HG03280 (cell line): Measurements from ENCODE around the gene COL18A1.
"Not testable (repeated sequence)": the region's sequence is repeated elsewhere in the genome, so short reads cannot be mapped to it uniquely, and the experiment has no call there.

ENCODE experiments used
- ATAC-seq: cut with Tn5 transposase; IDR thresholded peaks from one replicate; pipeline ENCODE4 v1.9.1; 2021; ENCODE audit warnings: mild to moderate bottlenecking, moderate library complexity; ENCODE audit not compliant: unreplicated experiment

The COL18A1 gene

DNA sequence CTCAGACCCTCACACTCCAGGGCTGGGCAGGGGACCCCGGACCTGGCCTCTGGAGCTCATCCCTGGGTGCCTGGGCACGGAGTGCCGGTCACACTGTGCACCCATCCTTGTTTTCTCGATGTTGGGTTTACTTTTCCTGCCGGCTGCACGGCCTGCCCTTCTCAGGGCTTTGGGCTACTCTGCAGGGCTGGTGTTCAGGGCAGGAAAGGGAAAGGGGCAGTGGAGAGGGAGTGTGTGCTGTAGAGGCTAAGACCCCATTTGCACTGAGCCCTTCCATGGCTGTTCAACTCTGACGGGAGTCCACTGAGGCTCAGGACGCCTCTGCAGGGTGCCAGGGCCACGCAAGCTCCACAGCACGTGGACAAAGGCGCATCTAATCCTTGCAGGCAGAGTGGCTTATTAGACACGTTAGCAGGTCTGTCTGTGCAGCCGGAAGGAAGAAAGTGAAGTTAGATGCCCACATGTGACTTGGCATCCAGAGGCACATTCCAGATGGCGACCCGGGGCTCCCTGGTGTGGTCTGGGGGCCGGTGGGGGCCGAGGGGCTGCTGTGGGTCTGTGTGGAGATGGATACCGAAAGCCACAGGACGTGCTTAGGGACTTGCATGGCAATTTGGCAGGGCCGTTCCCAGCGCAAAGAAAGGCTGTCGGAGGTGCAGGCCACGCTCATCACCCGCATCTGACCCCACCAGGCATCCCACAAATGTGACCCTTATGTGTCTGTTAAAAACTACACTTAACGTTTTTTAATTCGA is 33.6 kb downstream of the COL18A1 start:
- no peak for ATAC-seq

DNA sequence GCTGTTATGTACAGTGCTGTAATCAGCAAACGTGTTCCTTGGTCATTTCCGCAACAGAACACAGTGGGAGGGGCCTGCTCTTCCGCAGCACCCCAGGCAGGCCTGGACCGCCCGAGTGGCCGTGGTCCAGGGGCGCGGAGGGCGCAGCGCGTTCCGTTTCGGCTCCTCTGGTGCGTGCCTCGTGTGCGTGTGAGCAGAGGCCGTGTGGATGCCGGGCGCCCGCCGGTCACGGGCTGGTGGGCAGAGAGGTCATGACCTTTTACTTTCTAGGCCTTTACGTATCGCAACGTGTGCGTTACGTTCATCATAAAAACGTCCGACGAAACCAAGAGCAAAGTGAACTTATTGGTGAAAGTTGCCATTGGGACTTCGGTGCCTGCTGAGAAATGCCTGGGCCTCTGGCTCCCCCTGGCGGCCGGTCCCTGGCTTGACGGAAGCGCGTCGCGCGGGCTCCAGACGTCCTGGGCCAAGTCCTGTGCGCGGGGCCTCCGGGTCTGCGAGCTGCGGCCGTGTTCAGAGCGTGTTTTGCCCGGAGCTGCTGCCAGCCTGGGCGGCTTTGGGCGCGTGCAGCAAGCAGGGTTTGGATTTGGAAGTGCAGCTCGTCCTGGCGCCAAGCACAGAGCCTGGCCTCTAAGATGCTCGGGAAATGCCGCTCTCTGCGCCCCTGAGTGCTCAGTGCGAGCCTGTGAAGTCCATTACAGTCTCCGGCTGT is 34.4 kb downstream of the COL18A1 start:
- ATAC-seq: no peak

DNA sequence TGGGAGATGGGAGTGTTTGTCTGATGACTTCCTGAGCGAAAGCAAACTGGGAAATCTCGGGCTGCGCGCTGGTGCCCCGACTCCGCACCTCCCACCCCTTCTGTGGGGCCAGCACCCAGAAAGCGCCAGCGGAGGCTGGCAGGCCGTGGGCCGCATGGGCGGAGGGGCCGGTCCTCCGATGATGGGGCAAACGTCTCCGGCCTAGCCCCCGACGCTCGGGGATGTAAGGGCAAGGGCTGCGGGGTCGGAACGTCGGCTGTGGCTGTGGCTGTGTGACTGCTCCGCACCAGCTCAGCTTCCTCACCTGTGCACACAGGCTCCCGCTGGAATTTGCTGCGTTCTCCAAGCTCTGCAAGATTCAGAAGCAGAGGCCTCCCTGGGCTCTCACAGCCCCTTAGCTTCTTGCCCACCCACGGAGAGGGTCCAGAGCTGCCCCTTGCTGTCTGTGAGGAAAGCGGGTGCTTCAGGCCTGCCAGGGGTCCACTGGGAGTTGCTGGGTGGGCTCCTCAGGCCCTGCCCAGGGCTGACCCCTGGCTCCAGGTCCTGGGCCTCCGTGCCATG is 35.0 kb downstream of the COL18A1 start:
- ATAC-seq: no peak

DNA sequence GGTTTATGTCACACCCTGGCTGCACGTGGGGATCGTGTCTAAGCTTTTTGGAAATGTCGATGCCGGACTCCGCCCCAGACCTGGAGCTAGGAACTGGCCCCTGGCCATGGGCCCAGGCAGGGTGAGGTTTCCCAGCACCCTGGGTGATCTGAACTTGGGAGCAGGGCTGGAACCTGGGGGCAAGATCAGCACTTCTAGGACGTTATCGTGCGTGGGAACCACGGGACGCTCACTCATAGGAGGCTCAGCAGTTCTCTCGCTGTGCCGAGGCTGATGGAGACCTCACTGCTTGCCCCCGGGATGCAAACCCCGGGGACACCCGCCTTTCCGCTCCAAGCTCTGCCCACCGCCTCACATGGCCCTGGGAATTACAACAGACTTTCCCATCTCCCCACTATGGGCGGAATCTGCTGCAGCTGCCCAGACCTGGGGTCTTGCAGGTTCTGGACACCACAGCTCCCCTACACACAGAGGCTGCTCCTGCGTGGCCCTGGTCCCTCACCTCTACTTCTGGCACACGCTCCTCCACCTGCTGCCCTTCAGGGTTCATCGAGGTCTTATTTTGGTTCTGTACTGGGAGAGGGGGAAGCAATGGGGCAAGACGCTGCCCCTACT is 35.9 kb downstream of the COL18A1 start:
- ATAC-seq: no peak

DNA sequence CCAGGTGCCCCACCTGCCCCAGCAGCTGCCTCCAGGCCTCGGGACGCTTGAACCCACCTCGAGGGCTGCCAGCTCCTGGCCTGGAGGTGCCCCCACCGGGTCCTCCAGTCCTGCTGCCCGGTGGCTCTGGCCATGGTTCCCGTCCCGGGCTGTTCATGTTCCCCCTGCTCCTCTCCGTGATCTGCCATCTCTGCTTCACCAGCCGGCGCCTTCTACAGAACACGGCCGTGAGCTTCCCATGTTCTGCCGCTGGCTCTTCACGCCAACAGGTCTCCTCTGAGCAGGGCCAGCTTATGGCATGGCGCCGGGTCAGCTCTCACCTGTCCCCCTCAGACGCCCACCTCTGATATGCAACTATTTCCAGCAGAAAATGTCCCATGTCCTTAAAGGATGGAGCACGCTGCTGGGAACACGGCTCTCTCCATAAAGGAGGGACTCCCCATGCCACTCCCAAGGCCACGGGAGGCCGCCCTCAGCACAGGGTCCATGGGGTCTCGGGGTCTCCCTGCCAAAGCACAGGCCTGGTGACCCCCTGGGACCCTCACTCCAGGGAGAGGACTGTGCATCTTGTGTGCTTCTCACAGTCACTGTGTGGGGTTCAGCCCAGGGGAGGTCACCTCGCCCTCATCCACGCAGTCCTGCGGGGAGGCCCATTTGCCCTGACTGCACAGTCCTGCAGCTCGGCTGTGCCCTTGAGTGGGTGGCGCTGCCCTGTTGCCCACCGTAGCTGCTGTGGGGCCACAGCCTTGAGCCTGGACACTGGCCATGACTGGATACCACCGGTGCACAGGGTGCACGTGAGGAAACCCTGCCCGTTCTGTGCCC is 36.7 kb downstream of the COL18A1 start:
- no peak for ATAC-seq

DNA sequence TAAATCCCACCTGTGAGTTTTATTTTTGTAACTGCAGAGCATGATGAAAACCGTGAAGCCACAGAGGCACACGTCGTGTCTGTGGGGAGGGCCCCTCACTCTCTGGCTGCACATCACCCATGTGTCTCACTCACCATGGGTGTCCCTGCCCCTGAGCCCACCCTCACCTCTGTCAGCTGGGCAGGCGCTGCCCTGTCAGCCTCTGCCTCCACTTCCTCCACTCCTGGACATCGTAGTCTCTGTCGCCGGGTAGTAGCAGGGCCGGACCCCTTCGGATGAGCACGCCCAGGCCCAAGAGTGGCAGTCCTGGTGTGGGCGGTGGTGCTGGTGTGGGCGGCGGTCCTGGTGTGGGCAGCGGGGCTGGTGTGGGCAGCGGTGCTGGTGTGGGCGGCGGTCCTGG is 37.3 kb downstream of the COL18A1 start:
- no peak for ATAC-seq

DNA sequence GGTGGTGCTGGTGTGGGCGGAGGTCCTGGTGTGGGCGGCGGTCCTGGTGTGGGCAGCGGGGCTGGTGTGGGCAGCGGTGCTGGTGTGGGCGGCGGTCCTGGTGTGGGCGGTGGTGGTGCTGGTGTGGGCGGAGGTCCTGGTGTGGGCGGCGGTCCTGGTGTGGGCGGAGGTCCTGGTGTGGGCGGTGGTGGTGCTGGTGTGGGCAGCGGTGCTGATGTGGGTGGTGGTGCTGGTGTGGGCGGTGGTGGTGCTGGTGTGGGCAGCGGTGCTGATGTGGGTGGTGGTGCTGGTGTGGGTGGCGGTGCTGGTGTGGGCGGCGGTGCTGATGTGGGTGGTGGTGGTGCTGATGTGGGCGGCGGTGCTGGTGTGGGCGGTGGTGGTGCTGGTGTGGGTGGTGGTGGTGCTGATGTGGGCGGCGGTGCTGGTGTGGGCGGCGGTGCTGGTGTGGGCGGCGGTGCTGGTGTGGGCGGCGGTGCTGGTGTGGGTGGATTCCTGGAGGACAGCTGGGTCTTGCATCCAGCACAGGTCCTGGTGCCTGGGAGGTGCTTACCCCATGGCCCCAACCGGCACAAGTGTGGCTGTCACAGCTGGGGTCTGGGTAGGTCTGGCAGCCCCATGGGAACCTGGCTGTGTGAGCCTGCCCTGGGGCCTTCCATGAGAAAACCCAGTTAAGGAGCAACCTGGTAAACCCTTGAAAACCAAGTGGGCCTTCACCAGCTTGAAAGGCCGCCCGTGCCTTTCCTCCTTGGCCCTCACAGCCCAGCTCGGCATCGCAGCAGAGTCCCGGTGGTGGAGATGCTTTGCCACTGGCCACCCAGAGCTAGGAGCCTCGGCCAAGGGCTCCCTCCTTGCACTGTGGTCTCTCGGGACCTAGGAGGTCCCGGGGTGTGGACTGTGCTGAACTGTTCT is 38.0 kb downstream of the COL18A1 start:
- not testable (repeated sequence) for ATAC-seq

DNA sequence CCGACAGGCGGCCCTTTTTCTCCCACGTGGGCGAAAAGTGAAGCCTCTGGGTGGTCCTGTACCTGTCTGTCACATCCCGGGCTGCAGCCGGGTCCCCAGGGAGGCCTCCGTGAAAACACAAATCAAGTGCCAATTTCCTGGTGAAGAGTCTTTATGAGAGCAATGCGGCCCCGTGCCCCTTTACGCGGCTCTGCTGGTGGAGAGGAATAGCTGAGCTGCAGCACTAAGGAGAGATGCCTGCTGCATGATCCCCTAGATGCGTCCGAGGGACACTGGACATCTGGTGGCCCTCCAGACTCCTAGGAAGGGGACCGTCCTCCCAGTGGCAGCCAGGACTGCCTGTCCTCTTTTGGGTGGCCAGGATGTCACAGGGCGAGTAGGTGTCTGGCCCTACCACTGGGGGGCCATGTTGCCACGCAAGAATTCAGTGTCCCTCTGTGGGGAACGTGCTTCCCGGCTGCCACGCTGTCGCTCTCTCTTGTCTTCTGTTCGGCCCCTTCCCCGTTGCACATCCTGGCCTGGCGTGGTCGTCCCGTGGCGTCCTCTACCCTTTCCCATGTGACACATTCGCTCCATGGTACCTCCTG is 38.7 kb downstream of the COL18A1 start:
- no peak for ATAC-seq

DNA sequence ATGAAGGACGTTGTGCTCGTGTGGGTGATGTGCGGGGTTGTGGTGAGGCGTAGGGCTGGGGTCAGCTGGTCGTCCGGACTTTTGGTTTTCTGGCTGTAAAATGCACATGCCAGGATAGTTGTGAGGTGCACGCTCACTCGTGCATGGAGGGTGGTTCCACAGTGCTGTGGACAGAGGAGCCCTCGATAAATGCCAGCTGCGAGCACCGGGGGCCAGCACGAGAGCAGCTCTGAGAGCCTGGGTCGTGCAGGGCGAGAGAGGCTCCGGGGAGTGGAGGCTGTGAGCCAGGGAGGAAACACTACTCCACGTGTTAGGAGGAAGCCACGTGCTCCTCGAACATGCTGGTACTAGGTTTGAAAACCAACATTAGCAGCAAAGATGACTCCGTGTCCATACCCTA is 39.4 kb downstream of the COL18A1 start:
- ATAC-seq: no peak

DNA sequence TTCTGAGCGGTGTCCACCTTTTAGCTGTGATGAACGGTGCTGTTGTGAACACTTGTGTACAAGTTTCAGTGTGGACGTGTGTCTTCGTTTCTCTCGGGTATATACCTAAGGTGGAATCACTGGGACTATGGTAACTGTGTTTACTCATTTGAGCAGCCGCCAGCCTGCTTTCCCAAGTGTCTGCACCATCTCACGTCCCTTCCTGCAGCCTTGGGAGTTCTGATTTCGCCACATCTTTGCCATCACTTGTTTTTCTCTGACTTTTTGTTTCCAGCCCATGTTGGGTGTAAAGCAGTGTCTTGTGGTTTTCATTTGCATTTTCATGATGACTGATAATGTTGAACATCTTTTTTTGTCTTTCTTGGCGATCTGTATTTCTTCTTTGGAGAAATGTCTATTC is 40.4 kb downstream of the COL18A1 start:
- ATAC-seq: no peak

DNA sequence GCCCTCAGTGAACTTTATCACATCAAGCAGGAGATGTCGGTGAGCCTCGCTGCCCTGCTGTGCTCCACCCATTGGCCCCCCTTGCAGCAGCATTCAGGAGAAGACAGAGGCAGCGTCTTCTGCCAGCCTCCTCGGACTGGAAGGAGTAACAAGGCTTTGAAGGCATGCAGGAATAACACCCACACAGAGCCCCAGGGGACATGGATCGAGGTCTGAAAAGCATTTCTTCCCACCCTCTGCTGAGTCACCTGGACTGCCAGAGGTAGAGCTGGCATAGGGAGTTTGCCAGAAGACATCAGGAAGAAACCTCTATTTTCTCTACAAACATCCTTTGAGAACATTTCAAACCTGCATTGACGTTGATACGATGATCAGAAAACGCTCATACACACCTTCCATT is 42.9 kb downstream of the COL18A1 start:
- ATAC-seq: no peak

DNA sequence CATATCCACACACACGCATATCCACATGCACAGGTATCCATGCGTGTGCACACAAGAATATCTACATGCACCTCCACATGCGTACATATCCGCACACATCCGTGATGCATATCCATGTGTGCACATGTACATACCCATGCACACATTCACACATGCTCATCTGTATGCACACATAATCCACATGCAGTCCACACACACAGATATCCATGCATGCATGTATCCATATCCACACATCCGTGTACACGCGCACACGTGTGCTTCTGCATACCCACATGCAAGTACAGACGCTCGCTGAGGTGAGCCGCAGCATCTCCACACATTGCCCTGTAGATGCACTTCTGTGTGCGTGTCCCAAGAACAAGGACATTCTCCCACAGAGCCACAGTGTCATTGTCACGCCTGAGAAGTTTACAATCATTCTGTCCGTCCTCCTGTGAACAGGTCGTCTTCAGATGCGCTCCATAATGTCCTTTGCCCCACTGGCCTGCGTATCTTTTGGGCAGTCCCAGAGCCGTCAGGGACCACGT is 43.4 kb downstream of the COL18A1 start:
- no peak for ATAC-seq

DNA sequence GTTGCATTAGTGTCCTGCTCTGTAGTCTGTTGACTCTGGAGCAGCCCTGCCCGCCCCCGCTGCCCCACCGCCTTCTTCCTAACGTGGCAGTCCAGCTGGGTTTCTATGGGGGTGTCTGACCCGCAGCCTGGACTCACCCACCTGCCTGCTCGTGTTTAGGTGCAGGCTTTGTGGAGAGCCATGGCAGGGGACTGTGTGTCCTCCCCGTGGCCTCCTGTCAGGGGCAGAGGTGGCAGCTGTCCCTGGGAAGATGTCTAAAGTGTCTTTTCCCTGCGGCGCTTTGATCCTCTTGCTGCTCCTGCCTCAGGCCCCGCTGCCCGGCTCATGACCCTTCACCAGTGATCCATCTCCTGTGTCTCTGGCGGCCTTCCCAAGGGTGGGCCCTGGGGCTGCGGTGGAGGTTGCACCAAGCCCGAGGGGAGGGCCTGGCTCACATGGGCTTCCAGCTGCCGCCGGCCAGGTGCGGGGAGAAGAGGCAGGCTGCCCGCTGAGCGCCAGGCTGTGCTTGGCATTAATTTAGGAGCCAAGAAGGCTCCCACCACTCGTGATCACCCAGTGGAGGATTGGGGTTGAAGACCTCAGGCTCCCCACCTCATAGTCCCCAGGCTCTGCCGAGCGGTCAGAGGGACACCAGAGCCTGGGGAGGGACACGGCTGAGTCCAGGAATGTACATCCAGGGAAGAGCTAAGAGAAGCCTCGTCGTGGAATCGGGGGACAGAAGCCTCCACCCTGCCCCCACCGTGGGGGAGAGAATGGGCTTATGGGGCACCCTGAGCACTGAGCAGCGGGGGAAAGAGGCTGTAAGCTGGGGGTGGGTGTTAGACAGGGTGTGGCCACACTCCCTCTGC is 44.1 kb downstream of the COL18A1 start:
- ATAC-seq: no peak

DNA sequence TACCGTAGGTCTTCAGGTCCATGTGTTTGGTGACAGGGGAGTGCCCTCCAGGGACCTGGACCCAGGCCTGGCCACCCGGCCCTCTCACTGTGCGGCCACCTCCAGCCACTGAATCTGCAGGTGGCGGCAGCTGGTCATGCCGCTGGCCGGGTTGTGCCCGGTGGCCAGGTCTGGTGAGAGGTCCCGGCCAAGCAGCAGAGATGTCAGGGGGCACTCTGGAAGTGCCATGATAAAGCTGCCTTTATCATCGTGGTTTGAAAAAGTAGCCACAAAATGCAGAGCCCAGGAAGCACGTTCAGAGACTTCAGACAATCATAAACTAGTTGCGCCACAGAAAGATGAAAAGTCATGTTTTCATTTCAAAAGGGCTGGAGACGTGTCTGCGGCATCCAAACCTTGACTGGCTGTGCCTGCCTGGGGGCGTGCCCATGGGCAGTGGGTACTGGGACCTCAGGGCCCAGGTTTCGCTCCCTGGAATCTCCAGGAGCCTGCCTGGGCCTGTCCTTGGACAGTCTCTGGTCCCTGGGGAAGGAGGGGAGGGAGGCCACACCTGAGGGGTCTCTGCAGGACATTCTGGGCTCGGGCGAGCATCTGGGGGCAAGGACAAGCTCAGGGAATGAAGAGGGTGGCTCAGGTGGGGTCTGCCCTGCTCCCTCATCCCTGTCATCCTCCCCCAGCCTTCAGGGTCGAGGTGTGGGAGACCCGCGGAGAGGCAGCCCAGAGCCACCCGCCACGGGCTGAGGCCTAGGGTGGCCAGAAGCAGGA is 44.9 kb downstream of the COL18A1 start:
- ATAC-seq: no peak

DNA sequence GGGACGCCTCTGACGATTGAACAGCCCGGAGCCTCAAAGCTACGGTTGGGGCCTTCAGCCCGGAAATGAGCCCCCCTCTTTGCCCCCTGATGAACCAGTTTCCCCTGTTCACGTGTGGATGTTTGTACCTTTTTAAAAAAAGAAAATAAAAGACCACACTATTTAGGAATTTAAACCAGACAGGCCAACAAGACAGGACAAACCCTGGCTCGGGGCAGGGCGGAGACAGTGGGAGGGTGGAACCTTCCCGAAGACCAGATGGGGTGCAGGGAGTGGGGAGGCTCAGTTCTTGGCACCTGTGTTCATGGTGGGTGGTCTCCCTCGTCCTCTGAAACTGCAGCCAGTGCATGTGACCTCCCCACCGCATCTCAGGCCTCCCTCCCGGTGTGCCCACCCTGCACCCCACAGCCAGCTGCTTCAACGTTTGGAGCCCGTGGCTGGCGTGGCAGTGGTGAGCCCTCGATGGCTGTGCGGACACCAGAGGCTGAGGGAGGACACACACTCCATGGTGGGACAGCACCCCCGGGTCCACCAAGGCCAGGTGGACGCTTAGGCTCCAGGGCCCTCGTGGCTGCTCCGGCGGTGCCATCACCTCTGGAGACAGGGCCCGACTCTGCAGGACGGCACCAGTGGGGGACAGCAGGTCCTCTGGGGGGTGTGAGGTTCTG is 45.6 kb downstream of the COL18A1 start:
- ATAC-seq: no peak

DNA sequence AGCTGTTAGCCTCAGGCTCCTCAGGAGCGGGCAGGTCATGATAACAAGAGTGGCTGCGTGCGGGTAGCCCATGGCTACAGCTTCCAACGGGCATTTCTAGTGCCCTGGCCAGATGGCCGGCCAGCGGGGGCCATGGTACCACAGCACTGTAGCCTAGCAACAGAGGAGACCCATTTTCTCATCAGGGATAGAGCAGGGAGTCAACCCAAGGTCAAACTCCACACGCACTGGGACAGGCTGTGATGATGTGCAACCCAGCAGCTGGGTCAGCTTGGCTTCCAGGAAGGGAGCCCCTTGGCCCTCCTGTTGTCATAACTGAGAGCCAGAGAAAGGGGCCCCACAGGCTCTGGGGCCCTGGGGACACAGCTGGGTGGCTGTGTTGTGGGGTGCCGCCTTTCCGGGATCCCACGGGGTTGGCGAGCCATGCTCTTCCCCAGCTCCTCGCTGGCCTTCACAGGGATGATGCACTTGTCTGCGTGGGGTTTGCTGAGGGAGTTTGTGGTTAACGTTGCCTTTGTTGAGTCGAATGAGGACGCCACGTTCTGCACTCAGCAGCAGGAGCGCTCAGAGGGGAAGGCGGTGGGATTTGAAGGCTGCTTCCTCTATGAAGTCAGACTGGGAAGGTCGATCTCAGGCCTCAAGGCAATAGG is 46.3 kb downstream of the COL18A1 start:
- no peak for ATAC-seq

DNA sequence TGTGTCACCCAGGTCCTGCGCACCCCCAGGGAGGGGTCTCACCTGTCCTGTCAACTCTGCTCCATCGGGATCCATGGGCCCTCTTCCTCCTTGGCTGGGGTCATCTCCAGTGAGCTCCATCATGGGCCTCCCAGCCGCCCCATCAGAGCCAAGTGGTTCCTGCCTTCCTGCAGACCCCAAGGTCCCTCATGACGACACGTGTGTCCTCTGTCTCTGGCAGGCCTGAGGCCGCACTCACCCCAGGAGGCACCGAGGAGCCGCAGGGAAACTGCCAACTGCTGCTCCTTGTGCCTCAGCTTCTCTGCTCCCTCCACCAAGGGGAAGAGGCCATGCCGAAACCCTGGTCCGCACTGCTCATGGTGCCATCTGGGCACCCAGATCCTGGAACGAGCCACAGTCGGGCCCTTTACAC is 46.8 kb downstream of the COL18A1 start:
- no peak for ATAC-seq
